NCI-H526 treated with DMSO at 0.1 percent for 48 hours (cell line): ENCODE results near the gene AGAP4.
"Not testable (repeated sequence)": the region's sequence is repeated elsewhere in the genome, so short reads cannot be mapped to it uniquely, and the experiment has no call there.

Experiments used
- DNase-seq: peaks from one replicate; lab custom pipeline; 2025; lab: John Stamatoyannopoulos, UW

AGAP4 gene

GRCh38 chr10:45790694-45791426, 56.4 kb downstream of the AGAP4 start:
- not testable (repeated sequence) for DNase-seq

GRCh38 chr10:45789991-45790390, 57.3 kb downstream of the AGAP4 start:
- not testable (repeated sequence) for DNase-seq

GRCh38 chr10:45787212-45787741, 60.0 kb downstream of the AGAP4 start:
- DNase-seq = not testable (repeated sequence)

GRCh38 chr10:45786217-45786616, 61.1 kb downstream of the AGAP4 start:
- DNase-seq = not testable (repeated sequence)
